ENCODE results near the gene ADGRA1.
"Not testable (repeated sequence)": the region's sequence is repeated elsewhere in the genome, so short reads cannot be mapped to it uniquely, and the experiment has no call there.

The ADGRA1 gene

DNA sequence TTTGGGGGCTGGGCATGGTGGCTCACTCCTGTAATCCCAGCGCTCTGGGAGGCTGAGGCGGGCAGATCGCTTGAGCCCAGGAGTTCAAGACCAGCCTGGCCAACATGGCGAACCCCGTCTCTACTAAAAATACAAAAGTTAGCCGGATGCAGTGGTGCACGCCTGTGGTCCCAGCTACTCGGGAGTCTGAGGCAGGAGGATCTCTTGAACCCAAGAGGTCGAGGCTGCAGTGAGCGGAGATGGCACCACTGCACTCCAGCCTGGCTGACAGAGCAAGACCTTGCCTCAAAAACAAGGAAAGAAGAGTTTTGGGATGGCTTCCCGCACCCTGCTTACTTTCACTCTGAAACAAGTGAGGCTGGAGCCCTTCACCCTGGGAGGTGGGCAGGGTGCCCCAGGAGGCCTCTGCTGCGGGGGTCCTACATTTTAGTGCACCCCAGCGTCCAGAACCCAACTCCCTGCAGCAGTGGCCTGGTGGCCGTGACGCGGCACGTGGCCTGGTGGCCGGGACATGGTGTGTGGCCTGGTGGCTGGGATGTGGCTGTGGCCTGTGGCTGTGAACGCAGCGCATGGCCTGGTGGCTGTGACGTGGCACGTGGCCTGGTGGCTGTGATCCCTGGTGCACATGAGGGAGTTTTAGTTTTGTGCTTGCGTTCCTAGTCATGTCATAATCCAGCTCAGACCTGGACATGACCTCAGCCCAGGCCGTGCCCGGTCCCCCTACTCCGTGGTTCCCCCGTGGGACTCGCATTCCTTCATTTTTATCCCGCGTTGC lies 81.6 kb downstream of the ADGRA1 start:
- peaks cover 35% of the 10 kb centered on the region for H3K36me3 Mint-ChIP-seq (ENCODE audit: low read depth)
- no peak overlapping the region for H3K4me3 Mint-ChIP-seq
- TF ChIP-seq, protein P1, sequence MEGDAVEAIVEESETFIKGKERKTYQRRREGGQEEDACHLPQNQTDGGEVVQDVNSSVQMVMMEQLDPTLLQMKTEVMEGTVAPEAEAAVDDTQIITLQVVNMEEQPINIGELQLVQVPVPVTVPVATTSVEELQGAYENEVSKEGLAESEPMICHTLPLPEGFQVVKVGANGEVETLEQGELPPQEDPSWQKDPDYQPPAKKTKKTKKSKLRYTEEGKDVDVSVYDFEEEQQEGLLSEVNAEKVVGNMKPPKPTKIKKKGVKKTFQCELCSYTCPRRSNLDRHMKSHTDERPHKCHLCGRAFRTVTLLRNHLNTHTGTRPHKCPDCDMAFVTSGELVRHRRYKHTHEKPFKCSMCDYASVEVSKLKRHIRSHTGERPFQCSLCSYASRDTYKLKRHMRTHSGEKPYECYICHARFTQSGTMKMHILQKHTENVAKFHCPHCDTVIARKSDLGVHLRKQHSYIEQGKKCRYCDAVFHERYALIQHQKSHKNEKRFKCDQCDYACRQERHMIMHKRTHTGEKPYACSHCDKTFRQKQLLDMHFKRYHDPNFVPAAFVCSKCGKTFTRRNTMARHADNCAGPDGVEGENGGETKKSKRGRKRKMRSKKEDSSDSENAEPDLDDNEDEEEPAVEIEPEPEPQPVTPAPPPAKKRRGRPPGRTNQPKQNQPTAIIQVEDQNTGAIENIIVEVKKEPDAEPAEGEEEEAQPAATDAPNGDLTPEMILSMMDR (IDR thresholded peaks at IDR 0.05; ENCODE audit: unreplicated experiment in 3 of 3): no peak
- peaks cover 9% of the 10 kb centered on the region for H3K27me3 Mint-ChIP-seq (ENCODE audit: low read depth)
- H3K4me1 Mint-ChIP-seq: peaks cover 7% of the 10 kb centered on the region
- H3K9me3 Mint-ChIP-seq: peaks cover 3% of the 10 kb centered on the region
- no peak overlapping the region for H3K27ac Mint-ChIP-seq

DNA sequence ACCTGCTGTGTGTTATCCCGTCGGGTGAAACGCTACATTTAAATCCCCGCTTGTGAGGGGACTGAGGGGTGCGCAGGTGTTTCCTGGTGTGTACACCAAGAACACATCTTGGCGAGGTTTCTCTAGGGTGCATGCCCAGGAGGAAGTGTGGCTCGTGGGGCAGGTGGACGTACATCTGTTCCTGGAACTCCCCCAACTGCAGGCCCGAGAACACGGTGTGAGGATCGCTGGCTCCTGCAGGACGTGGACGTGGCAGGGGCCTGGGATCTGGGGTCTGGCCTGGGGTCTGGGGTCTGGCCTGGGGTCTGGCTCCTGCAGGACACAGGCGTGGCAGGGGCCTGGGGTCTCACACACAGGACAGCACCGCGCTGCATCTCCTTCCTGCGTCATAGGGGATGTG lies 82.4 kb downstream of the ADGRA1 start:
- TF ChIP-seq, protein P1 (IDR thresholded peaks at IDR 0.05; ENCODE audit: unreplicated experiment in 3 of 3): no peak
- H3K4me3 Mint-ChIP-seq: no peak overlapping the region
- peaks cover 7% of the 10 kb centered on the region for H3K4me1 Mint-ChIP-seq
- H3K9me3 Mint-ChIP-seq: peaks cover 3% of the 10 kb centered on the region
- H3K27me3 Mint-ChIP-seq (ENCODE audit: low read depth): peaks cover 9% of the 10 kb centered on the region
- peaks cover 35% of the 10 kb centered on the region for H3K36me3 Mint-ChIP-seq (ENCODE audit: low read depth)
- H3K27ac Mint-ChIP-seq: no peak overlapping the region

DNA sequence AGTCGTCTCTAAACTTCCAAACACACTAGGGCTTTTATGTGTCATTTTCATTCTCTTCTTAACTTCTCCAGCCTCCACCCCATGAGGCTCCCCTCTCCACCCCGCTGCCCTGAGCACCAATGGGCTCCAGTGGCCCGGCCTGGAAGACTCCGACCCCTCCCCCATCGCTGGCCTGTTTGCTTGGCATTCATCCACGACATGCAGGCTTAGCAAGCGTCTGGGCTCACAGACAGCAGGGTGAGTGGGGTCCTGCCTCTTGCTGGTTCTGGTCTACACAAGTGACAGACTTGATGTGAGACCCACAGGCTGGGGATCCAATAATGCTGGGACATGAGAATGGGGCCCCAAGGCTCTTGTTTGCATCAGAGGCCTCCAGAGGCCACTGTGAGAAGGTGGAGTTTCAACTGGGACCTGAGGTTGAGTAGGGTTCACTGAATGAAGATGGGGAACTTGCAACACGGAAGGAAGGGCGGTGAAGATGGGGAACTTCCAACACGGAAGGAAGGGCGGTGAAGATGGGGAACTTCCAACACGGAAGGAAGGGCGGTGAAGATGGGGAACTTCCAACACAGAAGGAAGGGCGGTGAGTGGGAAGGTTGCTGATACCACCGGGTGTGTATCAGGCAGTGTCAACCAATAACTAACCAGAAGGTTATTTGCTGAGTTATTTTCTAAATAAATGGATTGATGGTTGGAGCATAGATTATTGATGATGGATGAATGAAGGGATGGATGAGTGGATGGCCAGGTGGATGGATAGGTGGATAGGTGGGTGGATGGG lies 86.3 kb downstream of the ADGRA1 start:
- H3K4me1 Mint-ChIP-seq: no peaks in the 10 kb centered on the region
- peaks cover 34% of the 10 kb centered on the region for H3K36me3 Mint-ChIP-seq (ENCODE audit: low read depth)
- peaks cover 3% of the 10 kb centered on the region for H3K9me3 Mint-ChIP-seq
- TF ChIP-seq, protein P1 (IDR thresholded peaks at IDR 0.05; ENCODE audit: unreplicated experiment in 3 of 3): no peak
- H3K4me3 Mint-ChIP-seq: no peak overlapping the region
- H3K27ac Mint-ChIP-seq: no peak overlapping the region
- H3K27me3 Mint-ChIP-seq (ENCODE audit: low read depth): peaks cover 8% of the 10 kb centered on the region

DNA sequence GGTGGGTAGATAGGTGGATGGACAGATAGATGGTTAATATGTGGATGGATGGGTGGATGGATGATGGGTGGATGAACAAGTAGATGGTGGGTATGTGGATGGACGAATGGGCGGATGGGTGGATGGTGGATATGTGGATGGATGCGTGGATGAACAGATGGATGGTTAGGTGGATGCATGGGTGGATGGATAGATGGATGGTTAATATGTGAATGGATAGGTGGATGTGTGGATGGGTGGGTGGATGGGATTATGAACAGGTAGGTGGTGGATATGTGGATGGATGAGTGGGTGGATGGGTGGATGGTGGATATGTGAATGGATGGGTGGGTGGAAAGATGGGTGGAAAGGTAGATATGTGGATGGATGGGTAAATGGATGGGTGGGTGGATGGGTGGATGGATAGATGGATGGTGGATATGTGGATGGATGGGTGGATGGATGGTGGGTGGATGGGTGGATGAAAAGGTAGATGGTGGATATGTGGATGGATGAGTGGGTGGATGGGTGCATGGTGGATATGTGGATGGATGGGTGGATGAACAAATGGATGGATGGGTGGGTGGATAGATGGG lies 87.1 kb downstream of the ADGRA1 start:
- peaks cover 8% of the 10 kb centered on the region for H3K27me3 Mint-ChIP-seq (ENCODE audit: low read depth)
- H3K4me3 Mint-ChIP-seq: no peak overlapping the region
- H3K4me1 Mint-ChIP-seq: no peaks in the 10 kb centered on the region
- H3K9me3 Mint-ChIP-seq: peaks cover 3% of the 10 kb centered on the region
- TF ChIP-seq, protein P1 (IDR thresholded peaks at IDR 0.05; ENCODE audit: unreplicated experiment in 3 of 3): no peak
- no peak overlapping the region for H3K27ac Mint-ChIP-seq
- peaks cover 32% of the 10 kb centered on the region for H3K36me3 Mint-ChIP-seq (ENCODE audit: low read depth)

DNA sequence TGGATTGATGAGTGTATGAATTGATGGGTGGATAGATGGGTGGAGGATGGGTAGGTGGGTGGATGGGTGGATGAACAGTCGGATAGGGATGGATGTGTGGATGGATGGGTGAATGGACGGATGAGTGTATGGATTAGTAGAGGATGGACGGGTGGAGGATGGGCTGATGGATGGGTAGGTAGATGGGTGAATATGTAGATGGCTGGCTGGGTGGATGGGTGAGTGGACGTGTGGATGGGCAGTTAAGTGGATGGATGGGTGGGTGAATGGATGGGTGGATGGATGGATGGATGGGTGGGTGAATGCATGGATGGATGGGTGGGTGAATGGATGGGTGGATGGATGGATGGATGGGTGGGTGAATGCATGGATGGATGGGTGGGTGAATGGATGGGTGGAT lies 87.9 kb downstream of the ADGRA1 start:
- H3K27ac Mint-ChIP-seq; H3K27me3 Mint-ChIP-seq (ENCODE audit: low read depth); H3K9me3 Mint-ChIP-seq; H3K4me1 Mint-ChIP-seq; H3K4me3 Mint-ChIP-seq: not testable (repeated sequence)
- peaks cover 29% of the 10 kb centered on the region for H3K36me3 Mint-ChIP-seq (ENCODE audit: low read depth)

DNA sequence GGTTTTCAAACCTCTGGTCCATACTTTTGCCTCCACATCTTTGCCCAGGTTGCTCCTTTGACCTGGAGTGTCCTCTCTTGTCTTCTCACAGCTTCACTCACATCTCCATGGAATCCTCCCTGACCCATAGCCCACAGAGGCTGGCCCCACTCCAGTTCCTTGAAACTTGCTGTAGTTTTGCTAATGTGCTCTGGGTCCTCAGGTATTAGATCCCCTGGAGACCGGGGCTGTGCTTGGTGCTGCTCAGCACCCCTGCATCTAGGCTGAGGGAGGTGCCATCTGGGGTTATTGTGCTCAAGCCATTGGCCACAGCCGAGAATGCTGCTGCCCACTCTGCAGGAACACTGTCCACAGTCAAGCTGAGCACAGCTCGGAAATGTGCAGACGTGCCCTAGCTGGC lies 88.8 kb downstream of the ADGRA1 start:
- H3K4me1 Mint-ChIP-seq: no peaks in the 10 kb centered on the region
- TF ChIP-seq, protein P1 (IDR thresholded peaks at IDR 0.05; ENCODE audit: unreplicated experiment in 3 of 3): no peak
- H3K4me3 Mint-ChIP-seq: no peak overlapping the region
- H3K9me3 Mint-ChIP-seq: peaks cover 3% of the 10 kb centered on the region
- peaks cover 29% of the 10 kb centered on the region for H3K36me3 Mint-ChIP-seq (ENCODE audit: low read depth)
- H3K27me3 Mint-ChIP-seq (ENCODE audit: low read depth): peaks cover 8% of the 10 kb centered on the region
- H3K27ac Mint-ChIP-seq: no peak overlapping the region
